ENCODE results near the gene ADAM22. TPM values are rescaled to one million over a fixed set of nuclear protein-coding genes. Genes with fewer than 3 reads are reported as not detected.
A peak's percentile ranks its signal among the peaks of the same experiment; 100 is the strongest.
"Not testable (repeated sequence)": the region's sequence is repeated elsewhere in the genome, so short reads cannot be mapped to it uniquely, and the experiment has no call there.

Gene ADAM22
- total RNA-seq, 1 experiment from 2014 or later = 10.1 TPM

- POLR2A ChIA-PET = no interaction called here
- Histone ChIP-seq H3K4me1 (no peaks in the 10 kb centered on the region), H3K36me3 (ENCODE audit: control insufficient read depth, insufficient read depth, low read length) (no peaks in the 10 kb centered on the region), H3K9me3 (no peaks in the 10 kb centered on the region), H3K27me3 (replicated peaks; ENCODE audit: control insufficient read depth, insufficient read depth, low read length) (no peaks in the 10 kb centered on the region), H3K4me3 (ENCODE audit: low read depth, low read length) (no peak overlapping the region)
- no peak for TF ChIP-seq CTCF (IDR thresholded peaks at IDR 0.05; ENCODE audit: insufficient read depth in 1 of 2, low read depth in 1 of 2, low read length in 1 of 2, severe bottlenecking in 1 of 2, unreplicated experiment in 1 of 2)
- intact Hi-C loops (cut with micrococcal nuclease; ENCODE audit: unreplicated experiment) = no loop called here
- Mint-ChIP-seq H3K4me1 (ENCODE audit: low read depth, unreplicated experiment) (peaks cover 7% of the 10 kb centered on the region), H3K27me3 (ENCODE audit: insufficient read depth, unreplicated experiment) (no peaks in the 10 kb centered on the region), H3K27ac (ENCODE audit: unreplicated experiment) (no peak overlapping the region), H3K36me3 (ENCODE audit: insufficient read depth, unreplicated experiment) (peaks cover 68% of the 10 kb centered on the region), H3K9me3 (ENCODE audit: unreplicated experiment) (no peaks in the 10 kb centered on the region), H3K4me3 (ENCODE audit: unreplicated experiment) (no peak overlapping the region)
- CTCF ChIA-PET = no interaction called here
- no peak for DNase-seq
- no TSS peak for BruUV-seq (replicated peaks)
Observed at GRCh38 chr7:87895363-87895762, 38.7 kb upstream of the ADAM22 start.

GRCh38 chr7:87899255-87899654 is 34.8 kb upstream of the ADAM22 start:
- Histone ChIP-seq H3K4me3 (ENCODE audit: low read depth, low read length) (no peak overlapping the region), H3K36me3 (ENCODE audit: control insufficient read depth, insufficient read depth, low read length) (no peaks in the 10 kb centered on the region), H3K27me3 (replicated peaks; ENCODE audit: control insufficient read depth, insufficient read depth, low read length) (no peaks in the 10 kb centered on the region), H3K4me1 (no peaks in the 10 kb centered on the region), H3K9me3 (no peaks in the 10 kb centered on the region)
- Mint-ChIP-seq H3K4me1 (ENCODE audit: low read depth, unreplicated experiment) (no peaks in the 10 kb centered on the region), H3K36me3 (ENCODE audit: insufficient read depth, unreplicated experiment) (peaks cover 79% of the 10 kb centered on the region), H3K4me3 (ENCODE audit: unreplicated experiment) (no peak overlapping the region), H3K9me3 (ENCODE audit: unreplicated experiment) (no peaks in the 10 kb centered on the region), H3K27me3 (ENCODE audit: insufficient read depth, unreplicated experiment) (no peaks in the 10 kb centered on the region), H3K27ac (ENCODE audit: unreplicated experiment) (no peak overlapping the region)
- POLR2A ChIA-PET = no interaction called here
- intact Hi-C loops (cut with micrococcal nuclease; ENCODE audit: unreplicated experiment) = no loop called here
- CTCF ChIA-PET = no interaction called here
- TF ChIP-seq CTCF (IDR thresholded peaks at IDR 0.05; ENCODE audit: insufficient read depth in 1 of 2, low read depth in 1 of 2, low read length in 1 of 2, severe bottlenecking in 1 of 2, unreplicated experiment in 1 of 2) = no peak
- DNase-seq = no peak
- BruUV-seq (replicated peaks) = no TSS peak

- TSS peak; percentile 16 for BruUV-seq (replicated peaks)
- intact Hi-C loops (cut with micrococcal nuclease; ENCODE audit: unreplicated experiment) = loop anchor here (2.0 to 5.0 kb wide), 2 partner anchors 27 to 205 kb away; partner anchors contain the start of gene ADAM22
- POLR2A ChIA-PET; H3K36me3 ChIP-seq (ENCODE audit: control insufficient read depth, insufficient read depth, low read length); H3K9me3 Mint-ChIP-seq (ENCODE audit: unreplicated experiment); H3K9me3 ChIP-seq; H3K27ac Mint-ChIP-seq (ENCODE audit: unreplicated experiment); CTCF ChIA-PET; H3K4me3 Mint-ChIP-seq (ENCODE audit: unreplicated experiment); H3K27me3 Mint-ChIP-seq (ENCODE audit: insufficient read depth, unreplicated experiment); H3K27me3 ChIP-seq (replicated peaks; ENCODE audit: control insufficient read depth, insufficient read depth, low read length); DNase-seq; H3K4me1 Mint-ChIP-seq (ENCODE audit: low read depth, unreplicated experiment); H3K4me3 ChIP-seq (ENCODE audit: low read depth, low read length): not testable (repeated sequence)
- peaks cover 40% of the 10 kb centered on the region for H3K36me3 Mint-ChIP-seq (ENCODE audit: insufficient read depth, unreplicated experiment)
- H3K4me1 ChIP-seq = peaks cover 19% of the 10 kb centered on the region
Observed at GRCh38 chr7:87907136-87907906, 26.7 kb upstream of the ADAM22 start.

- intact Hi-C loops (cut with micrococcal nuclease; ENCODE audit: unreplicated experiment) = loop anchor here (5.0 kb wide), 1 partner anchor 203 kb away; no protein-coding TSS in a partner anchor
- DNase-seq; H3K4me3 ChIP-seq (ENCODE audit: low read depth, low read length); H3K9me3 Mint-ChIP-seq (ENCODE audit: unreplicated experiment); CTCF ChIA-PET; H3K36me3 ChIP-seq (ENCODE audit: control insufficient read depth, insufficient read depth, low read length); H3K27me3 ChIP-seq (replicated peaks; ENCODE audit: control insufficient read depth, insufficient read depth, low read length); BruUV-seq (replicated peaks); H3K9me3 ChIP-seq; H3K27ac Mint-ChIP-seq (ENCODE audit: unreplicated experiment); H3K4me3 Mint-ChIP-seq (ENCODE audit: unreplicated experiment); H3K27me3 Mint-ChIP-seq (ENCODE audit: insufficient read depth, unreplicated experiment); H3K4me1 Mint-ChIP-seq (ENCODE audit: low read depth, unreplicated experiment): not testable (repeated sequence)
- H3K36me3 Mint-ChIP-seq (ENCODE audit: insufficient read depth, unreplicated experiment) = peaks cover 32% of the 10 kb centered on the region
- POLR2A ChIA-PET = interaction anchor here (0.6 kb wide), 1 partner anchor 389 kb away, joined by 3 read pairs; no protein-coding TSS in a partner anchor
- H3K4me1 ChIP-seq = peaks cover 19% of the 10 kb centered on the region
Observed at GRCh38 chr7:87908814-87909213, 25.2 kb upstream of the ADAM22 start.

Data from Caco-2 (cell line).